ENCODE data around the gene DEPDC4.

- TF ChIP-seq, protein P1, sequence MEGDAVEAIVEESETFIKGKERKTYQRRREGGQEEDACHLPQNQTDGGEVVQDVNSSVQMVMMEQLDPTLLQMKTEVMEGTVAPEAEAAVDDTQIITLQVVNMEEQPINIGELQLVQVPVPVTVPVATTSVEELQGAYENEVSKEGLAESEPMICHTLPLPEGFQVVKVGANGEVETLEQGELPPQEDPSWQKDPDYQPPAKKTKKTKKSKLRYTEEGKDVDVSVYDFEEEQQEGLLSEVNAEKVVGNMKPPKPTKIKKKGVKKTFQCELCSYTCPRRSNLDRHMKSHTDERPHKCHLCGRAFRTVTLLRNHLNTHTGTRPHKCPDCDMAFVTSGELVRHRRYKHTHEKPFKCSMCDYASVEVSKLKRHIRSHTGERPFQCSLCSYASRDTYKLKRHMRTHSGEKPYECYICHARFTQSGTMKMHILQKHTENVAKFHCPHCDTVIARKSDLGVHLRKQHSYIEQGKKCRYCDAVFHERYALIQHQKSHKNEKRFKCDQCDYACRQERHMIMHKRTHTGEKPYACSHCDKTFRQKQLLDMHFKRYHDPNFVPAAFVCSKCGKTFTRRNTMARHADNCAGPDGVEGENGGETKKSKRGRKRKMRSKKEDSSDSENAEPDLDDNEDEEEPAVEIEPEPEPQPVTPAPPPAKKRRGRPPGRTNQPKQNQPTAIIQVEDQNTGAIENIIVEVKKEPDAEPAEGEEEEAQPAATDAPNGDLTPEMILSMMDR (conservative IDR thresholded peaks at IDR 0.05; ENCODE audit: low read depth in 2 of 2) = no peak
- TF ChIP-seq EZH2phosphoT487 (IDR thresholded peaks at IDR 0.05; ENCODE audit: unreplicated experiment) (no peak), POLR2AphosphoS5 (IDR thresholded peaks at IDR 0.05; ENCODE audit: low read depth) (peak; percentile 64; the same call in 1 of the 2 replicates), JUNB (IDR thresholded peaks at IDR 0.05; ENCODE audit: unreplicated experiment) (no peak), NANOG (IDR thresholded peaks at IDR 0.05; ENCODE audit: borderline replicate concordance) (no peak), EZH2 (IDR thresholded peaks at IDR 0.05; ENCODE audit: low read depth, unreplicated experiment) (no peak), CREB1 (CRISPR knock-in tag; IDR thresholded peaks at IDR 0.05; ENCODE audit: low read depth) (no peak), ZNF114 (CRISPR knock-in tag; IDR thresholded peaks at IDR 0.05) (no peak), STAT1 (IDR thresholded peaks at IDR 0.05; ENCODE audit: unreplicated experiment) (no peak), ZNF331 (CRISPR knock-in tag; IDR thresholded peaks at IDR 0.05; ENCODE audit: low read depth) (no peak), ETS1 (IDR thresholded peaks at IDR 0.05) (no peak)
- TF ChIP-seq, protein P2, sequence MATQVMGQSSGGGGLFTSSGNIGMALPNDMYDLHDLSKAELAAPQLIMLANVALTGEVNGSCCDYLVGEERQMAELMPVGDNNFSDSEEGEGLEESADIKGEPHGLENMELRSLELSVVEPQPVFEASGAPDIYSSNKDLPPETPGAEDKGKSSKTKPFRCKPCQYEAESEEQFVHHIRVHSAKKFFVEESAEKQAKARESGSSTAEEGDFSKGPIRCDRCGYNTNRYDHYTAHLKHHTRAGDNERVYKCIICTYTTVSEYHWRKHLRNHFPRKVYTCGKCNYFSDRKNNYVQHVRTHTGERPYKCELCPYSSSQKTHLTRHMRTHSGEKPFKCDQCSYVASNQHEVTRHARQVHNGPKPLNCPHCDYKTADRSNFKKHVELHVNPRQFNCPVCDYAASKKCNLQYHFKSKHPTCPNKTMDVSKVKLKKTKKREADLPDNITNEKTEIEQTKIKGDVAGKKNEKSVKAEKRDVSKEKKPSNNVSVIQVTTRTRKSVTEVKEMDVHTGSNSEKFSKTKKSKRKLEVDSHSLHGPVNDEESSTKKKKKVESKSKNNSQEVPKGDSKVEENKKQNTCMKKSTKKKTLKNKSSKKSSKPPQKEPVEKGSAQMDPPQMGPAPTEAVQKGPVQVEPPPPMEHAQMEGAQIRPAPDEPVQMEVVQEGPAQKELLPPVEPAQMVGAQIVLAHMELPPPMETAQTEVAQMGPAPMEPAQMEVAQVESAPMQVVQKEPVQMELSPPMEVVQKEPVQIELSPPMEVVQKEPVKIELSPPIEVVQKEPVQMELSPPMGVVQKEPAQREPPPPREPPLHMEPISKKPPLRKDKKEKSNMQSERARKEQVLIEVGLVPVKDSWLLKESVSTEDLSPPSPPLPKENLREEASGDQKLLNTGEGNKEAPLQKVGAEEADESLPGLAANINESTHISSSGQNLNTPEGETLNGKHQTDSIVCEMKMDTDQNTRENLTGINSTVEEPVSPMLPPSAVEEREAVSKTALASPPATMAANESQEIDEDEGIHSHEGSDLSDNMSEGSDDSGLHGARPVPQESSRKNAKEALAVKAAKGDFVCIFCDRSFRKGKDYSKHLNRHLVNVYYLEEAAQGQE (IDR thresholded peaks at IDR 0.05; ENCODE audit: unreplicated experiment) = no peak
These were observed 67.3 kb downstream of the DEPDC4 start for GRCh38 chr12:100199347-100200149.
